Left ventricle myocardium inferior (tissue), 1 donor: Measurements from ENCODE around the gene NPAS2. TPM values are rescaled to one million over a fixed set of nuclear protein-coding genes. Genes with fewer than 3 reads are reported as not detected.

Experiments
- DNase-seq: peaks from one replicate; pipeline ENCODE4 v3.0.0-alpha.2; 2020
- H3K27ac ChIP-seq: fragments of 200-600 bp; replicated peaks from 2 replicates; pipeline ENCODE4 v1.8.0; 2021
- H3K27me3 ChIP-seq: fragments of 200-600 bp; 2 replicates; pipeline ENCODE4 v1.8.0; 2021; ENCODE audit warnings: low read depth
- H3K36me3 ChIP-seq: fragments of 200-600 bp; 2 replicates; pipeline ENCODE4 v1.8.0; 2021
- H3K4me1 ChIP-seq: fragments of 200-600 bp; 2 replicates; pipeline ENCODE4 v1.8.0; 2021
- H3K4me3 ChIP-seq: fragments of 200-600 bp; 2 replicates; pipeline ENCODE4 v1.8.0; 2021; ENCODE audit warnings: mild to moderate bottlenecking, moderate library complexity
- H3K9me3 ChIP-seq: fragments of 200-600 bp; replicated peaks from 2 replicates; pipeline ENCODE4 v1.8.0; 2021
- CTCF ChIP-seq: fragments of 200-600 bp; IDR thresholded peaks from 2 replicates; pipeline ENCODE4 v1.8.0; 2021; ENCODE audit warnings: antibody characterized with exemption, mild to moderate bottlenecking, borderline replicate concordance
- intact Hi-C: fragments of 100-400 bp; cut with micrococcal nuclease; formaldehyde crosslinking; loops from one replicate; pipeline ENCODE4 v1.11.0; 2022
- total RNA-seq: library from RNA; stranded (reverse); fragmentation: NEBNext Ultra II Directional; extraction: Animal tissue kit (Norgen Biotek cat#: 25700); gene quantifications from one replicate; pipeline ENCODE4 v1.2.1, GENCODE V29; 2021
- donor health status: DM: no; HTN: yes; CAD: no; lungs with severe emphysema.

Gene NPAS2
- total RNA-seq, 1 donor from 2014 or later: 51.0 TPM

- peak overlapping the region; percentile 17 for H3K4me3 ChIP-seq
- no peaks in the 10 kb centered on the region for H3K27me3 ChIP-seq
- no peaks in the 10 kb centered on the region for H3K36me3 ChIP-seq
- H3K4me1 ChIP-seq: peaks cover 55% of the 10 kb centered on the region
- DNase-seq: peak; percentile 37
- TF ChIP-seq CTCF: no peak
- intact Hi-C loops: no loop called here
- H3K27ac ChIP-seq: peak overlapping the region; percentile 78
- H3K9me3 ChIP-seq: no peaks in the 10 kb centered on the region
These were observed 58.3 kb downstream of the NPAS2 start for GRCh38 chr2:100878000-100878791.

- H3K4me3 ChIP-seq: no peak overlapping the region
- peak overlapping the region; percentile 33 for H3K27ac ChIP-seq
- no peak for TF ChIP-seq CTCF
- DNase-seq: no peak
- intact Hi-C loops: no loop called here
- no peaks in the 10 kb centered on the region for H3K9me3 ChIP-seq
- H3K27me3 ChIP-seq: no peaks in the 10 kb centered on the region
- no peaks in the 10 kb centered on the region for H3K36me3 ChIP-seq
- peaks cover 66% of the 10 kb centered on the region for H3K4me1 ChIP-seq
These were observed 59.4 kb downstream of the NPAS2 start for GRCh38 chr2:100879296-100879695.

- Histone ChIP-seq H3K27ac (peak overlapping the region; percentile 33), H3K27me3 (no peaks in the 10 kb centered on the region), H3K36me3 (no peaks in the 10 kb centered on the region), H3K9me3 (no peaks in the 10 kb centered on the region), H3K4me1 (peaks cover 69% of the 10 kb centered on the region), H3K4me3 (no peak overlapping the region)
- intact Hi-C loops: no loop called here
- no peak for TF ChIP-seq CTCF
- DNase-seq: no peak
These were observed 60.1 kb downstream of the NPAS2 start for GRCh38 chr2:100880036-100880435.

GRCh38 chr2:100880730-100881129, 60.8 kb downstream of the NPAS2 start:
- DNase-seq: no peak
- no peaks in the 10 kb centered on the region for H3K36me3 ChIP-seq
- no peak overlapping the region for H3K27ac ChIP-seq
- no peaks in the 10 kb centered on the region for H3K27me3 ChIP-seq
- H3K4me3 ChIP-seq: no peak overlapping the region
- H3K4me1 ChIP-seq: peaks cover 73% of the 10 kb centered on the region
- intact Hi-C loops: no loop called here
- no peak for TF ChIP-seq CTCF
- H3K9me3 ChIP-seq: no peaks in the 10 kb centered on the region

GRCh38 chr2:100882645-100883613, 63.0 kb downstream of the NPAS2 start:
- TF ChIP-seq CTCF: no peak

More at GRCh38 chr2:100882645-100883613, 63.0 kb downstream of the NPAS2 start:
- H3K27me3 ChIP-seq: no peaks in the 10 kb centered on the region
- H3K36me3 ChIP-seq: no peaks in the 10 kb centered on the region
- intact Hi-C loops: no loop called here
- no peak for DNase-seq
- H3K4me1 ChIP-seq: peaks cover 71% of the 10 kb centered on the region
- no peak overlapping the region for H3K27ac ChIP-seq
- no peaks in the 10 kb centered on the region for H3K9me3 ChIP-seq
- no peak overlapping the region for H3K4me3 ChIP-seq
